Astrocyte (in vitro differentiated cells and primary cell): ENCODE results near the gene INPP5E. TPM values are rescaled to one million over a fixed set of nuclear protein-coding genes. Genes with fewer than 3 reads are reported as not detected.

ENCODE experiments used
- DNase-seq: peaks from one replicate; pipeline ENCODE4 v3.0.0-alpha.2; 2010; ENCODE audit warnings: low read depth
- FAIRE-seq: peaks from 2 replicates; lab custom pipeline; 2011; peaks lifted over from hg19 to GRCh38; lab: Jason Lieb, UNC
- H2AFZ ChIP-seq: 2 replicates; pipeline ENCODE4 v1.6.0; 2012; ENCODE audit warnings: low read depth, low read length, inconsistent platforms
- H3K27ac ChIP-seq: 2 replicates; pipeline ENCODE4 v1.5.1; 2011; ENCODE audit warnings: low read depth, low read length, inconsistent platforms
- H3K27me3 ChIP-seq: 2 replicates; pipeline ENCODE4 v1.6.0; 2011; ENCODE audit warnings: low read length, inconsistent platforms; ENCODE audit not compliant: insufficient read depth
- H3K36me3 ChIP-seq: 2 replicates; pipeline ENCODE4 v1.5.1; 2011; ENCODE audit warnings: low read length, inconsistent platforms; ENCODE audit not compliant: insufficient read depth
- H3K4me1 ChIP-seq: 2 replicates; pipeline ENCODE4 v1.5.1; 2011; ENCODE audit warnings: low read length, inconsistent platforms; ENCODE audit not compliant: insufficient read depth
- H3K4me2 ChIP-seq: 2 replicates; pipeline ENCODE4 v1.6.0; 2012; ENCODE audit warnings: low read length, inconsistent platforms
- H3K4me3 ChIP-seq: 2 replicates; pipeline ENCODE4 v1.5.1; 2011; ENCODE audit warnings: low read depth, mild to moderate bottlenecking, low read length, inconsistent platforms; ENCODE audit not compliant: insufficient read depth
- H3K79me2 ChIP-seq: 2 replicates; pipeline ENCODE4 v1.6.0; 2012; ENCODE audit warnings: mild to moderate bottlenecking, low read length, inconsistent platforms; ENCODE audit not compliant: insufficient read depth
- H3K9ac ChIP-seq: 2 replicates; pipeline ENCODE4 v1.6.0; 2012; ENCODE audit warnings: mild to moderate bottlenecking, low read length, inconsistent platforms
- H3K9me3 ChIP-seq: 2 replicates; pipeline ENCODE4 v1.5.1; 2012; ENCODE audit warnings: low read depth, mild to moderate bottlenecking, low read length, inconsistent platforms; ENCODE audit not compliant: insufficient read depth
- H4K20me1 ChIP-seq: 2 replicates; pipeline ENCODE4 v1.6.0; 2012; ENCODE audit warnings: low read length, inconsistent platforms; ENCODE audit not compliant: insufficient read depth
- H3K27ac Mint-ChIP-seq: one replicate; pipeline ENCODE4 v1.8.0; 2021; ENCODE audit warnings: mild to moderate bottlenecking, mixed read lengths; ENCODE audit not compliant: unreplicated experiment
- H3K27me3 Mint-ChIP-seq: one replicate; pipeline ENCODE4 v1.8.0; 2021; ENCODE audit warnings: low read depth, mixed read lengths; ENCODE audit not compliant: unreplicated experiment
- H3K36me3 Mint-ChIP-seq: one replicate; pipeline ENCODE4 v1.8.0; 2021; ENCODE audit warnings: low read depth, mixed read lengths; ENCODE audit not compliant: unreplicated experiment
- H3K4me1 Mint-ChIP-seq: one replicate; pipeline ENCODE4 v1.8.0; 2021; ENCODE audit warnings: low read depth, mixed read lengths; ENCODE audit not compliant: unreplicated experiment
- H3K4me3 Mint-ChIP-seq: one replicate; pipeline ENCODE4 v1.8.0; 2021; ENCODE audit warnings: mild to moderate bottlenecking, moderate library complexity, mixed read lengths; ENCODE audit not compliant: unreplicated experiment
- H3K9me3 Mint-ChIP-seq: one replicate; pipeline ENCODE4 v1.8.0; 2021; ENCODE audit warnings: mild to moderate bottlenecking, mixed read lengths; ENCODE audit not compliant: unreplicated experiment
- EZH2 ChIP-seq: IDR thresholded peaks from 2 replicates; pipeline ENCODE4 v1.6.1; 2012; ENCODE audit warnings: mild to moderate bottlenecking, low read length, inconsistent platforms; ENCODE audit not compliant: insufficient read depth
- total RNA-seq: library from RNA; stranded (reverse); gene quantifications from 2 replicates; pipeline ENCODE4 v1.2.1, GENCODE V29; 2021
- TF ChIP-seq, protein P1 (sequence below): IDR thresholded peaks from 2 replicates; pipeline ENCODE4 v1.5.1; 2011; ENCODE audit warnings: low read depth, mild to moderate bottlenecking, inconsistent platforms, low read length, moderate library complexity; ENCODE audit not compliant: insufficient read depth

Gene INPP5E
- total RNA-seq, 1 donor from 2014 or later: 13.2 TPM

DNA sequence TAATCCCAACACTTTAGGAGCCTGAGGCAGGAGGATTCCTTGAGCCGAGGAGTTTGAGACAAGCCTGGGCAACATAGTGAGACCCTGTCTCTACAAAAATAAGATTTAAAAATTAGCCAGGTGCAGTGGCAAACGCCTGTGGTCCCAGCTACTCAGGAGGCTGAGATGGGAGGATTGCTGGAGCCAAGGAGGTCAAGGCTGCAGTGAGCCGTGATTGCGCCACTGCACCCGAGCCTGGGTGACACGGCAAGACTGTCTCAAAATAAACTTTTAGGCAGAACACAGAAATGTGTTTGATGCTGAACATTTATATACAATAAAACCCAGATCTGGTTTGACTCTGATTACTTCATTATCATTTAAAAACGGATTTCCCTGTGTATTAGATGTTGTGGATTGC lies 34.2 kb downstream of the INPP5E start:
- FAIRE-seq: no peak
- H3K27ac ChIP-seq: no peak overlapping the region
- Mint-ChIP-seq H3K36me3 (peaks cover 6% of the 10 kb centered on the region), H3K4me1 (peaks cover 16% of the 10 kb centered on the region), H3K9me3 (peaks cover 2% of the 10 kb centered on the region), H3K27ac (no peak overlapping the region), H3K4me3 (no peak overlapping the region), H3K27me3 (no peaks in the 10 kb centered on the region)
- TF ChIP-seq, protein P1, sequence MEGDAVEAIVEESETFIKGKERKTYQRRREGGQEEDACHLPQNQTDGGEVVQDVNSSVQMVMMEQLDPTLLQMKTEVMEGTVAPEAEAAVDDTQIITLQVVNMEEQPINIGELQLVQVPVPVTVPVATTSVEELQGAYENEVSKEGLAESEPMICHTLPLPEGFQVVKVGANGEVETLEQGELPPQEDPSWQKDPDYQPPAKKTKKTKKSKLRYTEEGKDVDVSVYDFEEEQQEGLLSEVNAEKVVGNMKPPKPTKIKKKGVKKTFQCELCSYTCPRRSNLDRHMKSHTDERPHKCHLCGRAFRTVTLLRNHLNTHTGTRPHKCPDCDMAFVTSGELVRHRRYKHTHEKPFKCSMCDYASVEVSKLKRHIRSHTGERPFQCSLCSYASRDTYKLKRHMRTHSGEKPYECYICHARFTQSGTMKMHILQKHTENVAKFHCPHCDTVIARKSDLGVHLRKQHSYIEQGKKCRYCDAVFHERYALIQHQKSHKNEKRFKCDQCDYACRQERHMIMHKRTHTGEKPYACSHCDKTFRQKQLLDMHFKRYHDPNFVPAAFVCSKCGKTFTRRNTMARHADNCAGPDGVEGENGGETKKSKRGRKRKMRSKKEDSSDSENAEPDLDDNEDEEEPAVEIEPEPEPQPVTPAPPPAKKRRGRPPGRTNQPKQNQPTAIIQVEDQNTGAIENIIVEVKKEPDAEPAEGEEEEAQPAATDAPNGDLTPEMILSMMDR: no peak
- TF ChIP-seq EZH2: no peak
- H3K27me3 ChIP-seq: no peaks in the 10 kb centered on the region
- peaks cover 29% of the 10 kb centered on the region for H4K20me1 ChIP-seq
- H3K4me3 ChIP-seq: no peak overlapping the region
- H3K9me3 ChIP-seq: no peaks in the 10 kb centered on the region
- H2AFZ ChIP-seq: no peak overlapping the region
- no peak overlapping the region for H3K4me2 ChIP-seq
- peaks cover 2% of the 10 kb centered on the region for H3K36me3 ChIP-seq
- peaks cover 11% of the 10 kb centered on the region for H3K4me1 ChIP-seq
- H3K9ac ChIP-seq: no peak overlapping the region
- DNase-seq: no peak
- H3K79me2 ChIP-seq: peaks cover 32% of the 10 kb centered on the region

DNA sequence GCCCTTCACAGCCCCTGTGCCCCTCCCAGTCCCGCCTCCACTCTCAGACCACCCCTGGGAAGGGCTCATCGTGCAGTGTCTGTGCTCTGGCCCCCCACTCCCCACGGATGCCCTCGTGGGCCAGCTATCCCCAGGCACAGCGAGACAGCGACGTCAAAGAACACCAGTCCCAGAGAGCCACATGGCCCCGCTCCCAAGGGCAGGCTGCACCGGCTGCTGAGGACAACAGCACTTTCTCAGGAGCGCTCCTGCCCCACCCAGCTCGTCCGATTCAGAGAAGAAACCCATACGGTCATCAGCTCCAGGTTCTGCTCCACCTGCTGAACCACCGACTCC lies 34.9 kb downstream of the INPP5E start:
- Histone ChIP-seq H3K9me3 (no peaks in the 10 kb centered on the region), H2AFZ (no peak overlapping the region), H3K9ac (no peak overlapping the region), H3K4me2 (no peak overlapping the region), H3K27me3 (no peaks in the 10 kb centered on the region), H3K36me3 (peaks cover 2% of the 10 kb centered on the region), H3K27ac (no peak overlapping the region), H4K20me1 (peaks cover 29% of the 10 kb centered on the region), H3K79me2 (peaks cover 29% of the 10 kb centered on the region), H3K4me3 (no peak overlapping the region), H3K4me1 (peaks cover 13% of the 10 kb centered on the region)
- Mint-ChIP-seq H3K36me3 (peaks cover 6% of the 10 kb centered on the region), H3K9me3 (peaks cover 2% of the 10 kb centered on the region), H3K4me3 (no peak overlapping the region), H3K4me1 (peaks cover 16% of the 10 kb centered on the region), H3K27me3 (no peaks in the 10 kb centered on the region), H3K27ac (no peak overlapping the region)
- FAIRE-seq: no peak
- no peak for DNase-seq
- TF ChIP-seq EZH2: no peak
- TF ChIP-seq, protein P1: no peak

DNA sequence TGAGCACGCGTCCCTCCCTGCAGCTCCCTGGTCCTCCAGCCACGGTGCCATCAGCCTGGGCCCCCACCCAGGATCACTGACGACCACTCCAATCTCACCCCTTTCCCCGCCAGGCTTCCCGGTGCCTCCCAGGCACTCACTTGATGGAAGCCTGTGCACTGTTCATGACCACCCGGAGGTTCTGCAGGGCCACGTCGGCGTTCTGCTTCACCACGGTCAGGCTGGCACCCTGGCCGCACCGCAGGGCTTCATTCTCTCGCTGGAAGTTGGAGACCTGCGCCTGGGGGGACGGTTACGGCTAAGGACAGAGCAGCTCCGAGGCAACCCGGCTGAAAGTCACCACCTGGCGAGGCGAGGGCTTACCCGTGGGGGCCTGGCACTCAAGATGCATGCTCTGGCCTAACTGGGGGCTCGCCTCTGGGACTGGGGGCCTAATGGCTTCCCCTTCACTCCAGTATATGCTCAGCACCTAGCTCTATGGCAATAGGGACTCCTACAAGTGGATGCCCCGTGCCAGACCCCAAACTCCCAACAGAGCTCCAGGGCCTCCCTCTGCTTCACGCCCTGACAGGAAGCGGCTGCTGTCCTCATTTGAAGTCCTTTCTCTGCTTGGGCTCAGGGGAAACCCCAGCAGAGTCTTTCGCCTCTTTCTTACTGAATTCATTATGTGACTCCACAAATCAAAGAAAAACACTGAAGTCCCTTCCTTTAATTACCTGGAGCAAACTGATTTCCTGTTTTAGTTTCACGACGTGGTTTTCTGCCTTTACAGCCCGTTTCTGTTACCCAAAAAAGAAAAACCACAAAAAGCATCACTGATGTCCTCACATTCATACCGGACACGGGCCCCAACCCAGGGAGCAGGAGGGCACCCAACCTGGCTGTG lies 35.5 kb downstream of the INPP5E start:
- DNase-seq (no peak), FAIRE-seq (no peak)
- Histone ChIP-seq H3K27me3 (no peaks in the 10 kb centered on the region), H3K9me3 (no peaks in the 10 kb centered on the region), H3K4me1 (peaks cover 8% of the 10 kb centered on the region), H3K79me2 (peaks cover 30% of the 10 kb centered on the region), H3K9ac (no peak overlapping the region), H3K36me3 (peaks cover 2% of the 10 kb centered on the region), H4K20me1 (peaks cover 27% of the 10 kb centered on the region), H3K27ac (no peak overlapping the region), H2AFZ (no peak overlapping the region), H3K4me2 (no peak overlapping the region), H3K4me3 (no peak overlapping the region)
- Mint-ChIP-seq H3K4me1 (peaks cover 11% of the 10 kb centered on the region), H3K27me3 (no peaks in the 10 kb centered on the region), H3K36me3 (peaks cover 6% of the 10 kb centered on the region), H3K27ac (no peak overlapping the region), H3K9me3 (no peaks in the 10 kb centered on the region), H3K4me3 (no peak overlapping the region)
- TF ChIP-seq, protein P1: no peak
- no peak for TF ChIP-seq EZH2
